Measurements from ENCODE around the gene OPCML. TPM values are rescaled to one million over a fixed set of nuclear protein-coding genes. Genes with fewer than 3 reads are reported as not detected.

OPCML gene
- total RNA-seq, 2 experiments from 2014 or later = not detected

DNA sequence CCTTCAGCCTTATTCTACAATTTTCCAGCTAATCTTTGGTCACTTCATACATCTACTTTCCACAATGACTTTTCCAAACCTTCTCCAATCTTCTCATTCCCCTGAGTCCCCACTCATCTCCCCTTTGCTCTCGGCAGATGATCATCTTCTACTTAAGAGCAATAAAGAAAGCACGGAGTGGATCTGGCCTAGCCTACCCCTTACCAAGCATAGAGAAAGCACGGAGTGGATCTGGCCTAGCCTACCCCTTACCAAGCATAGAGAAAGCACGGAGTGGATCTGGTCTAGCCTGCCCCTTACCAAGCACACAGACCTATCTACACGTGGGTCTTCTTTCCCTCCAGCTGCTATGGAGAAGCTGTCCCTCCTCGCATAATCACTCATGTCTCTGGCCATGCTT is 558.6 kb downstream of the OPCML start:
- Mint-ChIP-seq H3K9me3 (ENCODE audit: low read depth) (peaks cover 4% of the 10 kb centered on the region), H3K4me1 (no peaks in the 10 kb centered on the region), H3K4me3 (no peak overlapping the region), H3K27ac (no peak overlapping the region), H3K27me3 (peaks cover 5% of the 10 kb centered on the region), H3K36me3 (ENCODE audit: low read depth) (no peaks in the 10 kb centered on the region)
- CTCF ChIA-PET = no interaction called here
- ATAC-seq (no peak), DNase-seq (no peak)
- POLR2A ChIA-PET = no interaction called here
- intact Hi-C loops (cut with DNase I, micrococcal nuclease) = no loop called here

DNA sequence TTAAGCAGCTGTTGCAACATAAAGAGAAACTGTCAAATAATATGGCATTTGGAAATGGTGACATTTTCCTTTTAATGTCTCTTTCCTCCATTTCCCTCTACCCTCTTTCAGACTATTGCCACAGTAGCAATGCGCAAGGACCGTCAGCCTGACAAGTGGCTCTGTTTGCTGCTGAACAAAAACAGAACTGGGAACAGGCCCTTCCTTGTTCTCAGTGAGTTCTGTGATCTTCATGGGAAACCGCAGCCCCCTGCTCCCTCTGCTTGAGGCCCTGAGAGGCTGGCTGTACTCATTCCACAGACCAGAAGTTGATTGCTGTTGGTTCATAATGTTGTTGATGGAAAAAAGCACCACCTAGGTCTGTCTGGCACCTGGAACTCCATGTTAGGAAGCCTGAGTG is 559.7 kb downstream of the OPCML start:
- ATAC-seq = no peak
- H3K9me3 Mint-ChIP-seq (ENCODE audit: low read depth) = peaks cover 4% of the 10 kb centered on the region
- no peaks in the 10 kb centered on the region for H3K4me1 Mint-ChIP-seq
- no peak for DNase-seq
- intact Hi-C loops (cut with DNase I, micrococcal nuclease) = no loop called here
- peaks cover 7% of the 10 kb centered on the region for H3K27me3 Mint-ChIP-seq
- CTCF ChIA-PET = no interaction called here
- H3K4me3 Mint-ChIP-seq = no peak overlapping the region
- POLR2A ChIA-PET = no interaction called here
- H3K27ac Mint-ChIP-seq = no peak overlapping the region
- no peaks in the 10 kb centered on the region for H3K36me3 Mint-ChIP-seq (ENCODE audit: low read depth)

DNA sequence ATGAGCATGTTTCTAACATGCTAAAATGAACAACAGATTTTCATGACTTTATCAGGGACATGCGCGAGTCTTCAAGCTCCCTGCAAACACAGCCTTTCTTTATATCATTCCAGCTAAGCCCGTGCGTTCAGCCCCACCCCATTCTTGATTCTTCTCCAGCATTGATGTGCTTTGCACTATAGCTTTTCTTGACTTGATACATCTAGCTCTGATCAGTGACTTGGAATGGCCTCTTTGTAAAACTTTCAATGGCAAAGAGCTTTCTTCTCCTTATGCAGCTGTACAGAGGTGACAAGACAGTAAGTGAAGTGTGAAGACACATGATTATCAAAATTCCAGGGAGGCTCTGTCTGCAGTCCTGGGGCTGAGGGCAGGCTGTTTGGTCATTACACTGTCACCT is 561.0 kb downstream of the OPCML start:
- H3K9me3 Mint-ChIP-seq (ENCODE audit: low read depth) = peaks cover 4% of the 10 kb centered on the region
- DNase-seq = no peak
- CTCF ChIA-PET = no interaction called here
- intact Hi-C loops (cut with DNase I, micrococcal nuclease) = no loop called here
- ATAC-seq = no peak
- H3K4me3 Mint-ChIP-seq = no peak overlapping the region
- H3K4me1 Mint-ChIP-seq = no peaks in the 10 kb centered on the region
- POLR2A ChIA-PET = no interaction called here
- peaks cover 7% of the 10 kb centered on the region for H3K27me3 Mint-ChIP-seq
- H3K36me3 Mint-ChIP-seq (ENCODE audit: low read depth) = no peaks in the 10 kb centered on the region
- H3K27ac Mint-ChIP-seq = no peak overlapping the region

DNA sequence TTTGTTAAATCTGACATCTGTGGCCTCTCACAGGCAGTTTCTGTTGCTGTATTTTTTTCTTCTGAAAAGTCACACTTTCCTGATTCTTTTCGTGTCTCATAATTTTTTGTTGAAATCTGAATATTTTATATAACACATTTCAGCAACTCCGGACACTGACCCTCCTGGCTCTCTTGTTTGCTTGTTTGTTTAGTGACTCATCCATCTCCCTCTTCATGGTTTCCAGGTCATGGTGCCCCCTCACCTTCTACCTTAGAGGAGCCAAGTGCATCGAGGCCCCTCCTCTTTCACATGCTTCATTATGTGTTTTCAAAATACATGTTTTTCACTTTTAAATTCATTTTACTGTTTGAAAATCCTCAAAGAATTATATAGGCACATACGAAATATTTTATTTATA is 562.4 kb downstream of the OPCML start:
- Mint-ChIP-seq H3K4me1 (no peaks in the 10 kb centered on the region), H3K27me3 (peaks cover 5% of the 10 kb centered on the region), H3K27ac (no peak overlapping the region), H3K36me3 (ENCODE audit: low read depth) (no peaks in the 10 kb centered on the region), H3K4me3 (no peak overlapping the region), H3K9me3 (ENCODE audit: low read depth) (peaks cover 4% of the 10 kb centered on the region)
- CTCF ChIA-PET = no interaction called here
- ATAC-seq (no peak), DNase-seq (no peak)
- POLR2A ChIA-PET = no interaction called here
- intact Hi-C loops (cut with DNase I, micrococcal nuclease) = no loop called here

DNA sequence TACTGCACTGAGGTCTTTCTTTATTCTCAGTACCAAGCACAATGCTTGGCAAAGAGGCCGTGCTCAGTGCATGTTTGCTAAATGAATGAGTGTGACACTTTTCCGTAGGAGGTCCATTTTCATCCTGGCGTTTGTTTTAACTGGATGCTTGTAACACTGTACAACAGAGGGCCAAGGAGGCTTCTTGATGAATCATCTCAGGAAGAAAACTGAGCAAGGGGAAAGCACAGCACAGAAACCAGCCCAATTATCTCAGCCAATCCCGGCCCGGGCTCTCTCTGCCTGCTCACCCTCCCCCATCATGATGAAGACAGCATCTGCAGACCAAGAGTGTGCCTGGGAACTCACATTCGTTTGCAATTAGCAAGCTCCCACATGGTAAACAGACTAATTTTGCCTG is 570.3 kb downstream of the OPCML start:
- no peak overlapping the region for H3K27ac Mint-ChIP-seq
- peaks cover 5% of the 10 kb centered on the region for H3K27me3 Mint-ChIP-seq
- DNase-seq (no peak), ATAC-seq (no peak)
- no peaks in the 10 kb centered on the region for H3K9me3 Mint-ChIP-seq (ENCODE audit: low read depth)
- no peaks in the 10 kb centered on the region for H3K4me1 Mint-ChIP-seq
- intact Hi-C loops (cut with DNase I, micrococcal nuclease) = no loop called here
- H3K4me3 Mint-ChIP-seq = no peak overlapping the region
- no peaks in the 10 kb centered on the region for H3K36me3 Mint-ChIP-seq (ENCODE audit: low read depth)
- ChIA-PET POLR2A (no interaction called here), CTCF (no interaction called here)

DNA sequence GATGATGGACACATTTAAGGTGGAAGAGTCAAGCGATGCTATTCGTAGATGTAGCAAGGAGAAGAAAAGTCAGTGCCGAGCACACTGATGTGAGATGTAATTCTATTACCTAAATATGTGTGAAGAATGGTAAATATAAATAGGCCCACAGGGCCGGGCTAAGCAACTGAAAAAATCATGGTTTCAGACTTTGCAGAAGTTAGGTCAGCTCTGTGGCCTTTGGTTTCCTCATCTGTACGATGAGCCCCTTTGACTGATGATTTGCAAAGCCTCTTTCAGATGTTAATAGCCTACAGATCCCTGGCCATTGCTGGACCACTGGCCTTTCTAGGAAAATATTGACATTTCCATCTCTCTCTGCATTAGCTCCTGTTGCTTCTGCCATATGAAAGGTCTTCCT is 570.8 kb downstream of the OPCML start:
- intact Hi-C loops (cut with DNase I, micrococcal nuclease) = no loop called here
- Mint-ChIP-seq H3K27ac (no peak overlapping the region), H3K27me3 (peaks cover 5% of the 10 kb centered on the region), H3K4me3 (no peak overlapping the region), H3K4me1 (no peaks in the 10 kb centered on the region), H3K36me3 (ENCODE audit: low read depth) (no peaks in the 10 kb centered on the region), H3K9me3 (ENCODE audit: low read depth) (no peaks in the 10 kb centered on the region)
- no peak for ATAC-seq
- POLR2A ChIA-PET = no interaction called here
- no peak for DNase-seq
- CTCF ChIA-PET = interaction anchor here (0.7 kb wide), 1 partner anchor 1155 kb away, joined by 3 read pairs; no protein-coding TSS in a partner anchor

DNA sequence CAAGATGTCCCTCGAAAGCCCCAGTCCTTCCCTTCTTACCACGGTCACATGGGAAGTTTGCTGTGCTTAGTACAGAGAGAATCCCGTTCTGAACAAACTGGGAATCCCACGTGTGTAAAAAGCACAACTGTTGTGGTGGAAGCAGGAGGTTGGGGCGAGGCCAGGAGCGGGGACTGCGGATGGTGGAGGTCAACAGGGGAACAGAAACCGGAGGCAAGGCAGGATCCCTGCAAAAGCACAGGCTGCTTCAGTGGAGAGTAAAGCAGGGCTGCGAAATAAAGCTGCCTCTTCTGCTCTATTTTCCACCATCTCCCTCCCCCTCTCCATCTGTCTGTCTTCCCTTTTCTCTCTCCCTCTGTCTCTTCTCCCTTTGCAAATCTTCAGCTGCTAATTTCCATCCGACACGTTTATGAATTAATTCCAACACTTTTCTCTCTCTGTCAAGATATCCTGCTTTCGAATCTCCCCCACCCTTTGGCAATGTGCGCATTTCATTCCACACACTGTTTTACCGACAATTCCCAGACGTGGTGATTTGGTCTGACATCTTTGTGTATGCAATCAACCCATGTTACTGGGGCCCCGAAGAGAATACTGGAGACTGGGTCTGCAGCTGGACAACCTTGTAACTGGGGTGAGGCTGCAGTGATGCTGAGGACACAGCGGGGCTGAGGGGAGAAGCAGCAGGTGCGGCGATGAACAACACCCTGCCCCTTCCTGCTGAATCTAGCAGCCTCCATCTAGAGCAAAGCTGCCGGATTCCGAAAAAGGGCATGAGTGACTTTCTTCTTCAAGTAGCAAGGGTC is 571.8 kb downstream of the OPCML start:
- Mint-ChIP-seq H3K36me3 (ENCODE audit: low read depth) (no peaks in the 10 kb centered on the region), H3K4me1 (no peaks in the 10 kb centered on the region), H3K27ac (no peak overlapping the region), H3K4me3 (no peak overlapping the region), H3K27me3 (peaks cover 5% of the 10 kb centered on the region), H3K9me3 (ENCODE audit: low read depth) (no peaks in the 10 kb centered on the region)
- CTCF ChIA-PET = no interaction called here
- DNase-seq (no peak), ATAC-seq (no peak)
- POLR2A ChIA-PET = no interaction called here
- intact Hi-C loops (cut with DNase I, micrococcal nuclease) = no loop called here

DNA sequence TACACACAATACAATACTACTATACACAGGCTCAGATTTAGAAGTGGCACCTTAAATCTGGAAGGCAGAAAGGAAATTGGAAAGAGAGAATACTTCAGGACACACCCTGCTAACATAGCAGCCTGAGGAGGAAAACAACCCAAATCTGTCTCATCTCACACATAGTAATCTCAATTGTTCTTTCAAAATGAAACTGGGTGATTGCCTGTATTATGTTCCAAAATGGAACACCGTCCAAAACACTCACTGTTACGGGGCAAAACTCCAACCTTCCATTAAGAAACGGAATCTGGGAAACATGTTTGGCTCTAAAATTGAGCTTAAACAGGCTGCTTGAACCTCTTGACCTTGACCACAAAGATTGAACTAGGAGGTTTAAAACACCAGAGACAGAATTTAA is 572.6 kb downstream of the OPCML start:
- H3K4me1 Mint-ChIP-seq = no peaks in the 10 kb centered on the region

DNA sequence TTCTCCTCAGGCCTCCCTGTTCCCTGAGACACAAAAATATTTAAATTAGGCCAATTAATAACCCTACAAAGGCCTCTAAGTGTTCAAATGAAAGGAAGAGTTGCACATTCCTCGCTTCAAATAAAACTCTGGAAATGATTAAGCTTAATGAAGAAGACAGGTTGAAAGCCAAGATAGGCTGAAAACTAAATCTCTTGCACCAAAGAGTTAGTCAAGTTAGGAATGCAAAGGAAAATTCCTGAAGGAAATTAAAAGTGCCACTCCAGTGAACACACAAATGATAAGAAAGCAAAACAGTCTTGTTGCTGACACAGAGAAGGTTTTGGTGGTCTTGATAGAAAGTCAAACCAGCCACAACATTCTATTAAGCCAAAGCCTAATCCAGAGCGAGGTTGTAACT is 574.4 kb downstream of the OPCML start:
- DNase-seq (no peak), ATAC-seq (no peak)
- no peaks in the 10 kb centered on the region for H3K4me1 Mint-ChIP-seq
- no peaks in the 10 kb centered on the region for H3K36me3 Mint-ChIP-seq (ENCODE audit: low read depth)
- ChIA-PET POLR2A (interaction anchor here (0.7 kb wide), 1 partner anchor 992 kb away, joined by 3 read pairs; no protein-coding TSS in a partner anchor), CTCF (interaction anchor here (1.8 kb wide), 1 partner anchor 17 kb away, joined by 5 read pairs; no protein-coding TSS in a partner anchor)
- peaks cover 5% of the 10 kb centered on the region for H3K27me3 Mint-ChIP-seq
- H3K9me3 Mint-ChIP-seq (ENCODE audit: low read depth) = no peaks in the 10 kb centered on the region
- H3K27ac Mint-ChIP-seq = no peak overlapping the region
- intact Hi-C loops (cut with DNase I, micrococcal nuclease) = no loop called here
- no peak overlapping the region for H3K4me3 Mint-ChIP-seq

More for the DNA sequence above, 572.6 kb downstream of the OPCML start:
- ATAC-seq = no peak
- ChIA-PET POLR2A (no interaction called here), CTCF (interaction anchor here (0.6 kb wide), 1 partner anchor 104 kb away, joined by 3 read pairs; no protein-coding TSS in a partner anchor)
- no peak overlapping the region for H3K4me3 Mint-ChIP-seq
- intact Hi-C loops (cut with DNase I, micrococcal nuclease) = no loop called here
- H3K9me3 Mint-ChIP-seq (ENCODE audit: low read depth) = no peaks in the 10 kb centered on the region
- no peak overlapping the region for H3K27ac Mint-ChIP-seq
- DNase-seq = no peak
- no peaks in the 10 kb centered on the region for H3K36me3 Mint-ChIP-seq (ENCODE audit: low read depth)
- peaks cover 5% of the 10 kb centered on the region for H3K27me3 Mint-ChIP-seq

DNA sequence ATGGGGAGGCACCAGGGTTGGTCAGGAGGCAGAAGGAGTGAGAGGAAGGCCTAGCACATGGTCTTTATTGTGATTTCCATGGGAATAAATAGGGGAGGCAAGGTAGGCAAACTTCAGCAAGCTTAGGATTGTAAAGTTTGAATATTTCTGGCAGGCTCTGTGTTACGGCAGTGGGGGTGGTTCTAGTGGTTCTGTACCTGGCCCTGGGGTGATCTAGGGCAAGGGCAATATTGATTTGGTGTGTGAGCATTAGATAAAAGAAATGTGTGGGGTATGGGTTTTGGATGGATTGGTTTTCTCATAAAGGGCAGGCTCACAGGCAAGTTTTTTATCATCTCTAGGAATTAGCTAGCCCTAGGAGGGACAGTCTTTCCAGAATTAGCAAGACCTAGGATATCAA is 584.0 kb downstream of the OPCML start:
- no peak for DNase-seq
- Mint-ChIP-seq H3K27me3 (peaks cover 19% of the 10 kb centered on the region), H3K27ac (no peak overlapping the region), H3K4me1 (peaks cover 2% of the 10 kb centered on the region), H3K9me3 (ENCODE audit: low read depth) (peaks cover 2% of the 10 kb centered on the region), H3K36me3 (ENCODE audit: low read depth) (no peaks in the 10 kb centered on the region), H3K4me3 (no peak overlapping the region)
- ChIA-PET POLR2A (no interaction called here), CTCF (no interaction called here)
- ATAC-seq = no peak
- intact Hi-C loops (cut with DNase I, micrococcal nuclease) = no loop called here

DNA sequence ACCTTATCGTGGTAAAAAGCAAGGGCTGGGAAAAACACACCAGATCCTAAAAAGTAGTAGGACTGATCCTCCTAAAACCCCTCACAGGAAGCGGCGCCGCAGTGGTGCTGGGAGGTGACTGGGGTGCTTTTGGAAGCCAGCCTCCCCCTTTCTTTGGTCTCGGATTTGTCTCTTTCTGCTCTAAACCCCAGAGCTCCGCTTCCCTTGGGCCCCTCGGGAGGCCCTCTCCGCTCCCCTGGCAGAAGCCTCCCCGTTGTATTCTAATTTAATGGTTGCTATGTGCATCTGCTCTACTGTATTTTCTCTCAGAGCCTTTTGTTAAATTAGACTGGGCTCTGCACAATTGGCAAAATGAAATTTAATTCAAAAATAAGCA is 587.7 kb downstream of the OPCML start:
- no peak overlapping the region for H3K27ac Mint-ChIP-seq
- intact Hi-C loops (cut with DNase I, micrococcal nuclease) = loop anchor here in 1 of 2 experiments (5.0 kb wide), 1 partner anchor 1247 kb away; no protein-coding TSS in a partner anchor
- H3K27me3 Mint-ChIP-seq = peaks cover 25% of the 10 kb centered on the region
- ATAC-seq (no peak), DNase-seq (no peak)
- no peaks in the 10 kb centered on the region for H3K9me3 Mint-ChIP-seq (ENCODE audit: low read depth)
- POLR2A ChIA-PET = no interaction called here
- no peak overlapping the region for H3K4me3 Mint-ChIP-seq
- CTCF ChIA-PET = interaction anchor here (0.6 kb wide), 1 partner anchor 9 kb away, joined by 3 read pairs; no protein-coding TSS in a partner anchor
- no peaks in the 10 kb centered on the region for H3K36me3 Mint-ChIP-seq (ENCODE audit: low read depth)
- H3K4me1 Mint-ChIP-seq = peaks cover 2% of the 10 kb centered on the region

DNA sequence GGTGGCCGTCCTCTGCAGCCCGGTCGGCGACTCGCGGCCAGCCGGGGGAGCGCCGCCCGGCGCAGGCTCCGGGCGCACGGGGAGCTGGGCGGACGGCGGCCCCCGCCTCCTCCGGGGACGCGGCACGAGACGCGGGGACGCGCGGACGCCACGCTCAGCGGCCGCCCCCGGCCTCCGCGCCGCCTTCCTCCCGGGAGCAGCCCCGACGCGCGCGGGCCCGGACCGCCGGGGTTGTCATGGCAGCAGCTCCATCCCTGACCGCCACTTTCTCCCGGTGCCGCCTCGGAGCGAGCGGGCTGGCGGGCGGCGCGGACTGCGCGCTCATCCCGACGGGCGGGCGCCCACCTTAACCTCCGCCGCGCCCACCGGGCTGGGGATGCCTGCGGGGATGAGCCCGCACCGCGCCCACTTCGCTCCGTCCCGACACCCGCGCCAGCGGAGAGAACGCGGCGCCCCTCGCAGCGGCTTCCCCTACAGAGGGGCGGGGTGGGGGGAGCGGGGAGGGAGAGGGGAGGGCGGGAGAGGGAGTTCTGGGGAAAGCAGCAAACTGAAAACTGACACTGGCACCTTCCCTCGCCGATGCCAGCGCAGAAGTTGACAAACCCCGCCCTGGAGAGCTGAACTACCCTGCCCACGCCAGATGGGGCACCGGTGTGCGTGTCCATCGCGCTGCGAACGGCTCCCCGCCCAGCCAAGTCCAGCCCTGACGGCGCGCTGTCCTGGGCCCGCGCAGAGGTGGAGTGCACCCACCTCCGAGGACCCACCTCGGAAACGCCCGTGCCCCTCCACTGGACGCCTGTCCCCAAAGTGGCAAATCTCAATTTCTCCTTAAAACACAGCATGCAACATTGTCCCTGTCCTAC is 588.4 kb downstream of the OPCML start:
- DNase-seq = no peak
- Mint-ChIP-seq H3K9me3 (ENCODE audit: low read depth) (no peaks in the 10 kb centered on the region), H3K4me1 (peaks cover 2% of the 10 kb centered on the region), H3K27me3 (peaks cover 23% of the 10 kb centered on the region), H3K4me3 (no peak overlapping the region), H3K36me3 (ENCODE audit: low read depth) (no peaks in the 10 kb centered on the region), H3K27ac (no peak overlapping the region)
- intact Hi-C loops (cut with DNase I, micrococcal nuclease) = loop anchor here in 1 of 2 experiments (5.0 kb wide), 1 partner anchor 1247 kb away; no protein-coding TSS in a partner anchor
- ChIA-PET CTCF (interaction anchor here (0.8 to 1.4 kb wide), 3 partner anchors 8 to 339 kb away, joined by 3 read pairs; no protein-coding TSS in a partner anchor), POLR2A (no interaction called here)
- no peak for ATAC-seq
